ENCODE measurements around the gene LINC00305.

The LINC00305 gene

GRCh38 chr18:64148988-64149387 is at the start of gene LINC00305:
LINC00305 (minus strand) TSS chr18:64149088.
- no peak for DNase-seq

DNA sequence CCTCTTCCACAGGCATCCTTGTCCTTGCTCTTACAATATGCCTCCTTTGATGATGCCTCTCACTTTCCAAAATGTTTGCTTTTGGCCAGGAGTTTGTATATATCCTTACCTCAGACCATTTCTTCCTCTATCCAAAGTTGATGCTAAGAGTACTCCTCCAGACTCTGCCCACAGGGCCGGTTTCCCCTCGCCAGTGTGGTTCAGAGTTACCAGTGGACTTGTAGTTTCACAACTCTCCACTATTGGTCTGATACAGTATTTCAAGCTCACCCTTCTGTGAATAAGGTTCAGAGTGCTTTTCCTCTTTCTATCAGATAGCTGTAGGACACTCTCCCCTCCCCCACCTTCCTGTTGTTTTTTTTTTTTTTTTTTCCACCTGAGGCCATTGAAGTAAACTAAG is 42.2 kb upstream of the LINC00305 start:
- DNase-seq: no peak

- no peak for DNase-seq
These were observed 37.1 kb upstream of the LINC00305 start for GRCh38 chr18:64185987-64186386.

- no peak for DNase-seq
These were observed 34.8 kb upstream of the LINC00305 start for GRCh38 chr18:64183665-64184064.

DNA sequence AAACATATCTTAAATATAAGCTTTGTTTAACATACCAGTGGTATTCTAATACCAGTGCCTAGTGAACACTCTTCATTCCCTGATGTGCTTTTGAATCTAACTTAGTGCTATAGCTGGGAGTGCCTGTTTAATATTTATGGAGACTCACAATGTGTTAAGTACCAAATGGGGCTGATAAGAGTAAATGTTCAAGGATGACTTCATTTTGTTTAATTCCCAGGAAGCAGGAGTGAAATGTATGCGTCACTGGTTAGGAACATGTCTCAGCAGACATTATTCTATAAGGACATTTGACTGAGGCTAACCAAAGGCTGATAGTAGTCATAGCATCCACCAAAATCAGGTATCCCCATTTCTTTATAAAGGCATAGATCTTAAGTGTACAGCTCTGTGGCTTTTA is 31.7 kb upstream of the LINC00305 start:
- no peak for DNase-seq

GRCh38 chr18:64180171-64180570 is 31.3 kb upstream of the LINC00305 start:
- DNase-seq: no peak

DNA sequence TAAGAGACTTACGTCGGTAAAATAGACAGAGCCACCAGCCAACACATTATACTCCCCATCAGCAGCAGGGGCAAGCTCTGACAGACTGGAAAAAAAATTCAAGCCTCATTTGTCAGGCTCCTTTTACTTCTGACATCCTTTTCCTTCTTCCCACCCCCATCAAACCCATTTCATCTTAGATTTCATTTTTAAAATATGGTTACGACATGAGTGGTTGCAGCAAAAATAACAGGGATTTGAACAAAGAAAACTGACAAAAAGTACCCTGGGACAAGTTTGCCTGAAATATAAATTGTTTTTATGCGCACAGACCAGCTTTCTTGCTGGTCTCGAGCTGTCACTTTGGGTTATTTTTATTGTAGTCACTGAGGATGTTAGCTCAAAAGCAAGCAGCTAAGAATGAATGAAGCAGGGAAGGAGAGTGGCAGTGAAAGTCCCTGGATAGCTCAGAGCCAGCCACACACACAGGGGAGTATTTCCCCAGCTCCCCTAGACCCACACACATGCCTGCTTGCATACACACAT is 30.7 kb upstream of the LINC00305 start:
- DNase-seq: no peak

GRCh38 chr18:64178860-64179259 is 30.0 kb upstream of the LINC00305 start:
- DNase-seq: no peak

GRCh38 chr18:64175432-64175831 is 26.5 kb upstream of the LINC00305 start:
- no peak for DNase-seq

DNA sequence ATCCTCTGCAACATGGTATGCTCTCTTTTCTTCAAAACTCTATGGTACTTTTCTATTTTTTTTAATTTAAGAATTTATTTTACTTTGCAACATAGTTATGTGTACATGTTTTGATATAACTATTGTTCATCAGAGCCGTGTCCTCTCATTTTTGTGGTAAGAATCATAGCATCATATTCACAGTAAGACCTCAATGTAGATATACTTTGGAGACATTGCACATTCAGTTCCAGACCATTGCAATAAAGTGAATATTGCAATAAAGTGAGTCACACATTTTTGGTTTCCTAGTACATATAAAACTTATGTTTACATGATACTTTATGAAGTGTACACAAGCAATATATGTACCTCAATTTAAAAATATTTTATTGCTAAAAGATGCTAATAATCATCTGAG is 22.7 kb upstream of the LINC00305 start:
- DNase-seq: no peak

DNA sequence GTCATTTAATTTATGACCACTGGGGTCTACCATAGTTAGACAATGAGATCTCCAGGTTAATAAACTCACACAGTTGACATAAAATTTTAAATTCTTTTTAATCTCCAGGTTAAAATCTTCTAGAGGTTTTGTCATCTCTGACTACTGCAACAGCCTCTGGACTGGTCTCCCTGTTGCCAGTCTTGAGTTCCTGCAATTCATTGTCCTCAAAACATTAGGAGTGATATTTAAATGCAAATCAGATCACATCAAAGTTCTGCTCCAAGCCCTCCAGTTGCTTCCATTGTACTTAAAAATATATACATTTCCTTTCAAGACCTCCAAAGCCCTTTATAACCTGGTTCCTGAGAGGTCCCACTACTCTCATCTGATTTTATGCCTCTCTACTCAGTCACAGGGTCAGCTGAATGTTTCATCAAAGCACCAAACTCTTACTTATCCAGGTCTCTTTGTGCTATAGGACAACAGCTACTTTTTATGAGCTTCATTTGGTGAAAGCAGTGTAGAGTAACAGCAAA is 18.6 kb upstream of the LINC00305 start:
- DNase-seq: no peak

- no peak for DNase-seq
These were observed 17.0 kb upstream of the LINC00305 start for GRCh38 chr18:64165906-64166305.

DNA sequence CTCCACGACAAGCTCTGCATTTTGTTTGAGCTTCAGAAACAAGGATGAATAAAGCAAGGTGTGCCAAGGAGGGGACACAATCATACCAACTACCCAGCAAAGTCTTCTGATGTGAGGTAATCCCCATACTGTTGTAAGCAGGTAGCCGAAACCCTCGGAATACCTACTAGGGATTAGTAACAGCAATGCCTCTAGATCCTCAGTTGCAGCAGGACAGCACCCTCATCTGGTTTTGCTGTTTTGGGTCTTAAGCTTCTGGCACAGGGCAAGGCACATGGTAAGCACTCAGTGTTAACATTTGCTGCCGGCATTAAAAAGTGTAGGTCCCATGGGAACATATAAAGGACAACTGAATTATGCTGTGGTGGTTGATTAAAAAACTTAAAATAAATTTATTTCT is 16.0 kb upstream of the LINC00305 start:
- DNase-seq: no peak

DNA sequence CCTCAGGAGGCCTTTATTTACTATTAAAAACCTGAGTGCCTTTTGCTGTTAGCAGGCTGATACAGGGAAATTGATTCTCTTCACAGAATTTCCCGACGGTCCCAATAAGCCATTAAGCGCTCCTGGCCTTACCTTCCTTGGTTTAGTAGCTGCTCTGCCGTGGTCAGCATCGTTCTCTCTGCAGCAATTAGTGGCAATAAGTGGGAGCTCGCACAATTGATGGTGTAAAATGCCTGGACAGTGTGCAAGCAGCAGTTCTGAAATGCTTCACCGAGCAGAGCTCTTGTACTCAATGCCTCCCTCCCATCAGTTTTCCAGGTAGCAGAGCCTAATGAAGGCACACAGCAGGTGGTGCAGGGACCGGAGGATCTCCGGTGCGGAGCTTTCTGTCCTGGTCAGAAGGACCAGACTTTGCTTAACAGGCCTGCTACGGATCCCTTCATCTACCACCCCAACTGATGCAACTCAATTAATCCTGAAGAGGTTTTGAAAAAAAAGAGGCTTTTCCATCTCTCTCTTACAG is 1.1 kb upstream of the LINC00305 start:
- DNase-seq: no peak

- no peak for DNase-seq
These were observed 6.0 kb downstream of the LINC00305 start for GRCh38 chr18:64142904-64143303.

- no peak for DNase-seq
These were observed 11.0 kb downstream of the LINC00305 start for GRCh38 chr18:64137914-64138313.

DNA sequence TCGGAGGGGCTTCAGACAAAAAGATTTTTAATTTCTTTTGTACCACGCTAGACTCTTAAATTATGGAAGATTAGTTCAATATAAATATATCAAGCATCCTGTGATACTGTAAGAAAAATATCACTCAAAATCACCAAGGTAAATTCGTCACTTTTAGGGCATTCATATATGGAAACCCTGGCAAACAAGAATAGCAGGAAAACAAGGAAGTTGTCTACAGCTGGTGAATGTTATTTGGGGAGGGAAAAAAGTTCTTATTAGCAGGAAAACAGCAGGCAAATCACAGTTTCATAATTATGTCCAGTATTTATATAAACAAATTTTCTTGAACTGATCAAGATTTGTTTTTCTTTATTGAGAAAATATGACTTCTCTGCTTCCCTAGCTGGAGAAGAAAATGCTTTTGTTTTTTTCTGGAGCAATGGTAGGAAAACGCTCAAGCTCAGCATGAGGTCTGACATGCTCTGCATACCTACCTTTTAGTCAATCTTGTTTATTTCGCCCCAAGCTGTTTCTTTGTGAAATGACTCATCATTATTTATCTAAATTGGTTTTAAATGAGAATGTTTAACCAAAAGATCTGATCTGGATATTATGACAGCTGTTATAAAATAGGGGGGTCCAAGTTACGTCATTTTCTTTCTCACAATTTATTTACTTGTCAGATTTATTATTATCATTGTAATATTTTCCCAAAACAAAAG is 14.7 kb downstream of the LINC00305 start:
- DNase-seq: no peak

- no peak for DNase-seq
These were observed 16.0 kb downstream of the LINC00305 start for GRCh38 chr18:64132871-64133270.

DNA sequence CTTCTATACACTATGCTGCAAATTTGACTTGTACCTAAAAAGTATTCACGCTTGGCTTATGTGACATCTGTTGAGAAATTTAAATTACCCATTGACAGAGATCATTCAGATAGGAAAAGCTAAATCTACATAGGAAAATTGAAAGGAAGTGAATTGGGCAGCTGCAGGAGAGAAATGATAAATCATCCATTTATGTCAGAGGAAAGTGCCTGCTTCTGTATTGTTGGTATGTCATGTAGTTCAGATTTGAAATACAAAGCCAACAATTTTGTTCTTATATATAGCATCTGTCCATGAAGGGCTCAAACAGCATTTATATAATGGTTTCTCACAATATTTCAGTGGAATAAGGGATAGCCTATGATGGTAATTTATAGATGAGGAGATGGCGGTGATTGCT is 17.6 kb downstream of the LINC00305 start:
- no peak for DNase-seq

- DNase-seq: no peak
These were observed 21.7 kb downstream of the LINC00305 start for GRCh38 chr18:64127172-64127571.

- DNase-seq: no peak
These were observed 29.0 kb downstream of the LINC00305 start for GRCh38 chr18:64119916-64120315.

- no peak for DNase-seq
These were observed 30.5 kb downstream of the LINC00305 start for GRCh38 chr18:64118406-64118805.

GRCh38 chr18:64116571-64117175 is 32.2 kb downstream of the LINC00305 start:
- no peak for DNase-seq

DNA sequence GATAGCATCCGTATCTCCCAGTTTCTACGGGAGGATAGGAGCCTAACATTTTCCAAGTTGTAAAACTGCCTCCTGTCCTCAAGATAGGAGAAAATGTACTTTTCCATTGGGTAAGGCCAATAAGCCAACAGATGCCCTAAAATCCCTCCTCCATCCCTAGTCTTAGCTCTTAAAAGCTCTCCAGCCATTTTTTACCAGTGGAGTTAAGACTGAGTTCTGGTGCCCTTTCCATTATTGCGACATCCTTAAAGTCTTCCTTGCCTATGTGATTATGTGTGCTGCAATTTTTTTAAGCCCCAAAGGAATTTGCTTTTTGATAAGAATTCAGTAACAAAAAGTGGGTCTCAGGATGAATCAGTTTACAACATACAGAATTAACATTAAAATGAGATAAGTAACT is 33.0 kb downstream of the LINC00305 start:
- no peak for DNase-seq
